HepG2 (cell line): Measurements from ENCODE around the gene SPAG4. TPM values are rescaled to one million over a fixed set of nuclear protein-coding genes. Genes with fewer than 3 reads are reported as not detected.
A peak's percentile ranks its signal among the peaks of the same experiment; 100 is the strongest.

Source experiments
- BCLAF1 ChIP-seq: fragments of 450-650 bp; IDR thresholded peaks from 2 replicates; pipeline ENCODE4 v1.6.1; 2017; ENCODE audit warnings: mild to moderate bottlenecking
- CBX2 ChIP-seq, 2 experiments: fragments of 200-600 bp in 1 of 2; sonication (generic); formaldehyde crosslinking in 1 of 2; IDR thresholded peaks; 2 replicates each; pipeline versions ENCODE4 v1.7.0 to v1.8.1; 2018 to 2022; ENCODE audit warnings: low read depth in 2 of 2, low read length in 1 of 2, mild to moderate bottlenecking in 1 of 2, missing genetic modification reagents in 1 of 2
- GATAD2A ChIP-seq: IDR thresholded peaks from 2 replicates; pipeline ENCODE4 v1.6.1; 2016
- KDM2A ChIP-seq: sonication (generic); formaldehyde crosslinking; IDR thresholded peaks from 2 replicates; pipeline ENCODE4 v1.4.0; 2020; ENCODE audit warnings: low read depth, missing genetic modification reagents, borderline replicate concordance
- THAP11 ChIP-seq: IDR thresholded peaks from 2 replicates; pipeline ENCODE4 v1.6.1; 2016; ENCODE audit warnings: missing biosample characterization, missing genetic modification reagents
- YY1 ChIP-seq: IDR thresholded peaks from 2 replicates; pipeline ENCODE4 v1.6.1; 2011; ENCODE audit warnings: low read length, low read depth, moderate library complexity, mild to moderate bottlenecking; ENCODE audit not compliant: insufficient read depth, insufficient replicate concordance
- ZNF274 ChIP-seq: sonication (generic); formaldehyde crosslinking; IDR thresholded peaks from 2 replicates; pipeline ENCODE4 v1.5.1; 2020; ENCODE audit warnings: mild to moderate bottlenecking, missing genetic modification reagents
- ZNF343 ChIP-seq: sonication (generic); formaldehyde crosslinking; IDR thresholded peaks from 2 replicates; pipeline ENCODE4 v1.4.0; 2020; ENCODE audit warnings: mild to moderate bottlenecking, missing genetic modification reagents
- ZNF550 ChIP-seq: sonication (generic); formaldehyde crosslinking; IDR thresholded peaks from 2 replicates; pipeline ENCODE4 v1.4.0; 2020; ENCODE audit warnings: mild to moderate bottlenecking, missing genetic modification reagents, borderline replicate concordance
- ZSCAN25 ChIP-seq: sonication (generic); formaldehyde crosslinking; IDR thresholded peaks from 2 replicates; pipeline ENCODE4 v1.8.0; 2022; ENCODE audit warnings: mild to moderate bottlenecking, missing genetic modification reagents
- ZZZ3 ChIP-seq: sonication (generic); formaldehyde crosslinking; IDR thresholded peaks from 2 replicates; pipeline ENCODE4 v1.4.0; 2020; ENCODE audit warnings: missing genetic modification reagents, mild to moderate bottlenecking, borderline replicate concordance
- polyA plus RNA-seq, 8 experiments: library from polyadenylated mRNA; depleted of rRNA in 3 of 8; stranded (reverse) in 7 of 8; unstranded in 1 of 8; fragments of >200 nt; fragmentation: Illumina TruSeq in 4 of 8; extraction: Trizol in 4 of 8; gene quantifications; 2 replicates each; pipeline versions ENCODE4 v1.2.1 to v1.2.3, GENCODE V29; 2011 to 2016; ENCODE audit warnings: low read depth in 4 of 8, missing spikeins in 1 of 8, mixed read lengths in 1 of 8; ENCODE audit not compliant: insufficient read depth in 1 of 8
- total RNA-seq, 5 experiments: library from RNA; depleted of rRNA; stranded (reverse); fragments of >200 nt; fragmentation: Illumina TruSeq; extraction: Trizol; gene quantifications; 2 replicates each; pipeline ENCODE4 v1.2.3, GENCODE V29; 2016; ENCODE audit warnings: low read depth in 1 of 5
- TF ChIP-seq, protein P1 (sequence below): sonication (generic); formaldehyde crosslinking; IDR thresholded peaks from one replicate; pipeline ENCODE4 v1.5.1; 2020; ENCODE audit warnings: mild to moderate bottlenecking, missing genetic modification reagents; ENCODE audit errors: not compliant biosample characterization
- TF ChIP-seq, protein P2 (sequence below): sonication (generic); formaldehyde crosslinking; IDR thresholded peaks from 2 replicates; pipeline ENCODE4 v1.9.0; 2022; ENCODE audit warnings: missing genetic modification reagents, mild to moderate bottlenecking, borderline replicate concordance

Gene SPAG4
- total and polyA plus RNA-seq, 2 of the 13 experiments (the other 11 are each of a cell fraction or from before 2014, with no cell fraction given): 5.8 to 137 TPM

DNA sequence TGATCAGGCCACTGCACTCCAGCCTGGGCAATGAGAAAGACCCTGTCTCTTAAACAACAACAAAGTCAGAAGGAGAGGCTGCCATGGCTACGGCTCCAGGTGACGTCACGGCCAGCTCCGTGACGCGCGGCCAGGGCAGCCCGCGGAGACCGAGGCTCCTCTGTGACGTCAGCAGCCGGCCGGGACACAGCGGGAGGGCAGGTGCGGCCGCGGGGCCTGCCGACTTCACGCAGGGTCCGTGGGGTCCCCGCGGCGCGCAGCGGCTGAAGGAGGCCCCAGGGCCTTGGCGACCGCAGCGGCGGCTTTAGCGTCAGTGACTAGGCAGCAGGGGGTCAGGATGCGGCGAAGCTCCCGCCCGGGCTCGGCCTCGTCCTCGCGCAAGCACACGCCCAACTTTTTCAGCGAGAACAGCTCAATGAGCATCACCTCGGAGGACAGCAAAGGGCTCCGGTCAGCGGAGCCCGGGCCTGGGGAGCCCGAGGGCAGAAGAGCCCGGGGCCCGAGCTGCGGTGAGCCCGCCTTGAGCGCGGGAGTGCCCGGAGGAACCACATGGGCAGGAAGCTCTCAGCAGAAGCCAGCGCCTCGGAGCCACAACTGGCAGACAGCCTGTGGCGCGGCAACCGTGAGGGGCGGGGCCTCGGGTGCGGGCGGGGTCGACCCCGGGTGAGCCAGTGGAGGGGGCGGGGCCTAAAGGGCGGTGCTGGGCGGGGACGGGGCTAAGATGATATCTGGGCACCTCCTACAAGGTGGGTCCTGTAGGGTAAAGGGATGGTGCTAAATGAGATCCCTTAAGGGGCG, at the start of gene SPAG4 (continued):
- TF ChIP-seq, protein P1, sequence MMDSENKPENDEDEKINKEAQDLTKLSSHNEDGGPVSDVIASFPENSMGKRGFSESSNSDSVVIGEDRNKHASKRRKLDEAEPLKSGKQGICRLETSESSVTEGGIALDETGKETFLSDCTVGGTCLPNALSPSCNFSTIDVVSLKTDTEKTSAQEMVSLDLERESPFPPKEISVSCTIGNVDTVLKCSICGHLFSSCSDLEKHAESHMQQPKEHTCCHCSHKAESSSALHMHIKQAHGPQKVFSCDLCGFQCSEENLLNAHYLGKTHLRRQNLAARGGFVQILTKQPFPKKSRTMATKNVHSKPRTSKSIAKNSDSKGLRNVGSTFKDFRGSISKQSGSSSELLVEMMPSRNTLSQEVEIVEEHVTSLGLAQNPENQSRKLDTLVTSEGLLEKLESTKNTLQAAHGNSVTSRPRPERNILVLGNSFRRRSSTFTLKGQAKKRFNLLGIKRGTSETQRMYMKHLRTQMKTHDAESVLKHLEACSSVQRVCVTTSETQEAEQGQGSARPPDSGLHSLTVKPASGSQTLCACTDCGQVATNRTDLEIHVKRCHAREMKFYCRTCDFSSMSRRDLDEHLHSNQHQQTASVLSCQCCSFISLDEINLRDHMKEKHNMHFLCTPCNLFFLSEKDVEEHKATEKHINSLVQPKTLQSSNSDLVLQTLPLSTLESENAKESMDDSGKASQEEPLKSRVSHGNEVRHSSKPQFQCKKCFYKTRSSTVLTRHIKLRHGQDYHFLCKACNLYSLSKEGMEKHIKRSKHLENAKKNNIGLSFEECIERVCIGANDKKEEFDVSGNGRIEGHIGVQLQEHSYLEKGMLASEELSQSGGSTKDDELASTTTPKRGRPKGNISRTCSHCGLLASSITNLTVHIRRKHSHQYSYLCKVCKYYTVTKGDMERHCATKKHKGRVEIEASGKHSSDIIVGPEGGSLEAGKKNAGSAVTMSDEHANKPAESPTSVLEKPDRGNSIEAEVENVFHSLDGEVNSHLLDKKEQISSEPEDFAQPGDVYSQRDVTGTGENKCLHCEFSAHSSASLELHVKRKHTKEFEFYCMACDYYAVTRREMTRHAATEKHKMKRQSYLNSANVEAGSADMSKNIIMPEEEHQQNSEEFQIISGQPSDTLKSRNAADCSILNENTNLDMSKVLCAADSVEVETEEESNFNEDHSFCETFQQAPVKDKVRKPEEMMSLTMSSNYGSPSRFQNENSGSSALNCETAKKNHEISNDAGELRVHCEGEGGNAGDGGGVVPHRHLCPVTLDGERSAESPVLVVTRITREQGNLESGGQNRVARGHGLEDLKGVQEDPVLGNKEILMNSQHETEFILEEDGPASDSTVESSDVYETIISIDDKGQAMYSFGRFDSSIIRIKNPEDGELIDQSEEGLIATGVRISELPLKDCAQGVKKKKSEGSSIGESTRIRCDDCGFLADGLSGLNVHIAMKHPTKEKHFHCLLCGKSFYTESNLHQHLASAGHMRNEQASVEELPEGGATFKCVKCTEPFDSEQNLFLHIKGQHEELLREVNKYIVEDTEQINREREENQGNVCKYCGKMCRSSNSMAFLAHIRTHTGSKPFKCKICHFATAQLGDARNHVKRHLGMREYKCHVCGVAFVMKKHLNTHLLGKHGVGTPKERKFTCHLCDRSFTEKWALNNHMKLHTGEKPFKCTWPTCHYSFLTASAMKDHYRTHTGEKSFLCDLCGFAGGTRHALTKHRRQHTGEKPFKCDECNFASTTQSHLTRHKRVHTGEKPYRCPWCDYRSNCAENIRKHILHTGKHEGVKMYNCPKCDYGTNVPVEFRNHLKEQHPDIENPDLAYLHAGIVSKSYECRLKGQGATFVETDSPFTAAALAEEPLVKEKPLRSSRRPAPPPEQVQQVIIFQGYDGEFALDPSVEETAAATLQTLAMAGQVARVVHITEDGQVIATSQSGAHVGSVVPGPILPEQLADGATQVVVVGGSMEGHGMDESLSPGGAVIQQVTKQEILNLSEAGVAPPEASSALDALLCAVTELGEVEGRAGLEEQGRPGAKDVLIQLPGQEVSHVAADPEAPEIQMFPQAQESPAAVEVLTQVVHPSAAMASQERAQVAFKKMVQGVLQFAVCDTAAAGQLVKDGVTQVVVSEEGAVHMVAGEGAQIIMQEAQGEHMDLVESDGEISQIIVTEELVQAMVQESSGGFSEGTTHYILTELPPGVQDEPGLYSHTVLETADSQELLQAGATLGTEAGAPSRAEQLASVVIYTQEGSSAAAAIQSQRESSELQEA (CRISPR knock-in tag): peak; percentile 100
- TF ChIP-seq CBX2 (IDR thresholded peaks at IDR 0.05; ENCODE audit: low read depth, low read length) (no peak), CBX2 (CRISPR knock-in tag; IDR thresholded peaks at IDR 0.05; ENCODE audit: low read depth) (peak; percentile 99), KDM2A (peak; percentile 96), ZNF550 (CRISPR knock-in tag) (0 out of 2 replicates have a peak, but pooled peaks have one; percentile 60), ZNF343 (CRISPR knock-in tag) (peak; percentile 82; the same call in 1 of the 2 replicates), ZNF274 (peak; percentile 100), ZZZ3 (CRISPR knock-in tag) (peak; percentile 90), ZSCAN25 (peak; percentile 83; the same call in 1 of the 2 replicates), YY1 (peak; percentile 1), GATAD2A (CRISPR knock-in tag) (0 out of 2 replicates have a peak, but pooled peaks have one; percentile 21), THAP11 (peak; percentile 79), BCLAF1 (no peak)
- TF ChIP-seq, protein P2, sequence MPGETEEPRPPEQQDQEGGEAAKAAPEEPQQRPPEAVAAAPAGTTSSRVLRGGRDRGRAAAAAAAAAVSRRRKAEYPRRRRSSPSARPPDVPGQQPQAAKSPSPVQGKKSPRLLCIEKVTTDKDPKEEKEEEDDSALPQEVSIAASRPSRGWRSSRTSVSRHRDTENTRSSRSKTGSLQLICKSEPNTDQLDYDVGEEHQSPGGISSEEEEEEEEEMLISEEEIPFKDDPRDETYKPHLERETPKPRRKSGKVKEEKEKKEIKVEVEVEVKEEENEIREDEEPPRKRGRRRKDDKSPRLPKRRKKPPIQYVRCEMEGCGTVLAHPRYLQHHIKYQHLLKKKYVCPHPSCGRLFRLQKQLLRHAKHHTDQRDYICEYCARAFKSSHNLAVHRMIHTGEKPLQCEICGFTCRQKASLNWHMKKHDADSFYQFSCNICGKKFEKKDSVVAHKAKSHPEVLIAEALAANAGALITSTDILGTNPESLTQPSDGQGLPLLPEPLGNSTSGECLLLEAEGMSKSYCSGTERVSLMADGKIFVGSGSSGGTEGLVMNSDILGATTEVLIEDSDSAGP (CRISPR knock-in tag): peak; percentile 96
